Uterus (tissue), 4 donors: ENCODE data around the gene ITSN2. TPM values are rescaled to one million over a fixed set of nuclear protein-coding genes. Genes with fewer than 3 reads are reported as not detected.

Experiments
- DNase-seq, 2 donors: peaks; one replicate each; pipeline ENCODE4 v3.0.0-alpha.2; 2019 to 2020
- H3K27ac ChIP-seq, 2 donors: fragments of 200-600 bp; sonication (generic); 1 replicate in 1 of 2; 2 replicates in 1 of 2; pipeline ENCODE4 v1.5.1; 2016 to 2018
- H3K27me3 ChIP-seq, 2 donors: fragments of 200-600 bp; sonication (generic); one replicate each; pipeline ENCODE4 v1.5.1; 2018 to 2019; ENCODE audit warnings: control low read depth in 1 of 2
- H3K36me3 ChIP-seq, 2 donors: fragments of 200-600 bp; sonication (generic); one replicate each; pipeline ENCODE4 v1.5.1; 2019; ENCODE audit warnings: control low read depth in 1 of 2
- H3K4me1 ChIP-seq, 2 donors: fragments of 200-600 bp; sonication (generic); one replicate each; pipeline ENCODE4 v1.5.1; 2018 to 2019; ENCODE audit warnings: control low read depth in 1 of 2
- H3K4me3 ChIP-seq, 2 donors: fragments of 200-600 bp; sonication (generic); 1 replicate in 1 of 2; 2 replicates in 1 of 2; pipeline ENCODE4 v1.5.1; 2018 to 2019; ENCODE audit warnings: mild to moderate bottlenecking in 1 of 2
- H3K9me3 ChIP-seq, 2 donors: fragments of 200-600 bp; sonication (generic); one replicate each; pipeline ENCODE4 v1.5.1; 2019; ENCODE audit warnings: control low read depth in 1 of 2
- CTCF ChIP-seq, 4 experiments: fragments of 200-600 bp in 2 of 4; fragments of 450-650 bp in 2 of 4; sonication (generic) in 2 of 4; IDR thresholded peaks; one replicate each; pipeline ENCODE4 v1.5.1; 2016 to 2019; ENCODE audit warnings: antibody characterized with exemption in 4 of 4, mild to moderate bottlenecking in 2 of 4, moderate library complexity in 1 of 4
- POLR2A ChIP-seq, 2 donors: fragments of 450-650 bp; IDR thresholded peaks; one replicate each; pipeline ENCODE4 v1.6.1; 2016; ENCODE audit warnings: antibody characterized with exemption in 2 of 2, mild to moderate bottlenecking in 1 of 2, moderate library complexity in 1 of 2
- intact Hi-C: fragments of 100-400 bp; cut with DNase I; formaldehyde crosslinking; loops from one replicate; pipeline ENCODE4 v1.15.1; 2023; ENCODE audit warnings: low total_unique reads
- total RNA-seq, 4 donors: library from RNA; depleted of rRNA in 3 of 4; stranded (reverse); fragments of >200 nt in 3 of 4; gene quantifications; one replicate each; pipeline versions ENCODE4 v1.1.0 to v1.2.4, GENCODE V29; 2014 to 2023
- donor health status: DM: yes; HTN: yes; CAD: no.

Gene ITSN2
- total RNA-seq, 4 donors from 2014 or later, result 11.0 to 71.9 (median 56.2) TPM

- TF ChIP-seq CTCF (IDR thresholded peaks at IDR 0.05) (no peak), POLR2A (IDR thresholded peaks at IDR 0.05) (no peak)
- intact Hi-C loops, result no loop called here
- Histone ChIP-seq H3K27me3 (no peaks in the 10 kb centered on the region), H3K4me1 (no peaks in the 10 kb centered on the region), H3K27ac (no peak overlapping the region), H3K4me3 (no peak overlapping the region), H3K36me3 (no peaks in the 10 kb centered on the region), H3K9me3 (no peaks in the 10 kb centered on the region)
- no peak for DNase-seq
Measured at GRCh38 chr2:24247592-24247991, 112.7 kb downstream of the ITSN2 start.

DNA sequence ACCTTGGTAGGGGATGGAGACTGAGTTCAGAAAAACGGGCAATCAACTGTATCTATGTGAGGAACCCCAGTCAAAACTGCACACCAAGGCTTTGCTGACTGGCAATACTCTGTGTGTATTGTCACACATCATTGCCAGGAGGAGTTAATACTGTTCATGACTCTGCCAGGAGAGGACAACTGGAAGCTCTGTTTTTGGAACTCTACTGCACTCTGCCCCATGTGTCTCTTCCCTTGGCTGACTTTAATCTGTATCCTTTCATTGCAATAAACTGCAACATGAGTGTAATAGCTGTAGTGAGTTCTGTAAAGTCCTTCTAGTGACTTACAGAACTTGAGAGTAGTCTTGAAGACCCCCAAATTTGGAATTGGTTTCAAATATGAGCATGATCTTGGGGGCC, 113.2 kb downstream of the ITSN2 start:
- Histone ChIP-seq H3K27me3 (no peaks in the 10 kb centered on the region), H3K27ac (no peak overlapping the region), H3K4me3 (no peak overlapping the region), H3K9me3 (no peaks in the 10 kb centered on the region), H3K36me3 (no peaks in the 10 kb centered on the region), H3K4me1 (no peaks in the 10 kb centered on the region)
- intact Hi-C loops, result no loop called here
- no peak for TF ChIP-seq CTCF (IDR thresholded peaks at IDR 0.05)
- no peak for TF ChIP-seq POLR2A (IDR thresholded peaks at IDR 0.05)
- DNase-seq, result no peak

DNA sequence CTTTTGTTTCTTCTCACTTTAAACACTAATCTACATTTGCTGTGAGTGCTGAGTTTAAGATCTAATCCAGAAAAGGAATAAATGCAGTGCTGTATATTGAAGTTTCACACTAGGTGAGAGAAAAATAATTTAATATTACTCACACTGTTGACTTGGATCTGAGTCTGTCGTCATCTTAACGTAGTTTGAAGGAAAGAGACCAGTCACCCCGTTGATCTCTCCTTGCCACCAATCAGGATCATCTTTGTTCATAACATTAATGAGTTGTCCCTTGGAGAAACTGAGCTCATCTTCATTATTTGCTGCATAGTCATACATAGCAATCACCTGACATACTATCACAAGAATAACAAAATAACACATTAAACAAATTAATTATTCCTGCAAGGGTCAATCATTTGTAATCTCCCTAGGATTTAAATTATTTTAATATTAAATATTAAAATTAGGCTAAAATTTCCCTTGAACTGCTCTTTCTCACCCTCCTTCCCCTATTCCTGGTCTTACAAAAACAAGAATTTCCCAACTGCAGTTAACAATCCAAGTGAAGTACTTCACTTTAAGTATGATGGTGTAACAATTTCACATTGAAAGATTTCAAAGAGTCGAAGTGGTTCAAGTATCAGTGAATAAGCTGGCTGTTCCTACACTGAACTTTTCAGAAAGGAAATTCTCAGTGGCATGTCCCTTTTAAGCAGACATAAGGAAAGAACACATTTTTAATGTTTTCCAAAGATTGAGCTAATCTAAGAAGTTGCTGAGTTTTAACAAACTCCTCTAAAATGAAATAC, 114.2 kb downstream of the ITSN2 start:
- no peak overlapping the region for H3K4me3 ChIP-seq
- no peaks in the 10 kb centered on the region for H3K9me3 ChIP-seq
- no peak for DNase-seq
- no peaks in the 10 kb centered on the region for H3K4me1 ChIP-seq
- no peaks in the 10 kb centered on the region for H3K27me3 ChIP-seq
- intact Hi-C loops, result no loop called here
- H3K27ac ChIP-seq, result no peak overlapping the region
- TF ChIP-seq CTCF (IDR thresholded peaks at IDR 0.05) (no peak), POLR2A (IDR thresholded peaks at IDR 0.05) (no peak)
- no peaks in the 10 kb centered on the region for H3K36me3 ChIP-seq

GRCh38 chr2:24241528-24241927, 118.8 kb downstream of the ITSN2 start:
- Histone ChIP-seq H3K27me3 (no peaks in the 10 kb centered on the region), H3K4me1 (no peaks in the 10 kb centered on the region), H3K36me3 (no peaks in the 10 kb centered on the region), H3K9me3 (no peaks in the 10 kb centered on the region), H3K4me3 (no peak overlapping the region), H3K27ac (no peak overlapping the region)
- no peak for DNase-seq
- TF ChIP-seq POLR2A (IDR thresholded peaks at IDR 0.05), result no peak
- TF ChIP-seq CTCF (IDR thresholded peaks at IDR 0.05), result no peak
- intact Hi-C loops, result no loop called here

- Histone ChIP-seq H3K4me3 (no peak overlapping the region), H3K27ac (no peak overlapping the region), H3K36me3 (no peaks in the 10 kb centered on the region), H3K4me1 (no peaks in the 10 kb centered on the region), H3K9me3 (no peaks in the 10 kb centered on the region), H3K27me3 (no peaks in the 10 kb centered on the region)
- intact Hi-C loops, result no loop called here
- no peak for DNase-seq
- TF ChIP-seq POLR2A (IDR thresholded peaks at IDR 0.05), result no peak
- TF ChIP-seq CTCF (IDR thresholded peaks at IDR 0.05), result no peak
Measured at GRCh38 chr2:24239553-24239952, 120.8 kb downstream of the ITSN2 start.
